Activated gamma-delta T cell treated with Interleukin-2 at 50 U/mL for 16 hours (primary cell): Measurements from ENCODE around the gene WARS2.
A peak's percentile ranks its signal among the peaks of the same experiment; 100 is the strongest.
"Not testable (repeated sequence)": the region's sequence is repeated elsewhere in the genome, so short reads cannot be mapped to it uniquely, and the experiment has no call there.

ENCODE experiments used
- DNase-seq: peaks from one replicate; pipeline ENCODE4 v3.0.0-alpha.2; 2020

Gene WARS2

DNA sequence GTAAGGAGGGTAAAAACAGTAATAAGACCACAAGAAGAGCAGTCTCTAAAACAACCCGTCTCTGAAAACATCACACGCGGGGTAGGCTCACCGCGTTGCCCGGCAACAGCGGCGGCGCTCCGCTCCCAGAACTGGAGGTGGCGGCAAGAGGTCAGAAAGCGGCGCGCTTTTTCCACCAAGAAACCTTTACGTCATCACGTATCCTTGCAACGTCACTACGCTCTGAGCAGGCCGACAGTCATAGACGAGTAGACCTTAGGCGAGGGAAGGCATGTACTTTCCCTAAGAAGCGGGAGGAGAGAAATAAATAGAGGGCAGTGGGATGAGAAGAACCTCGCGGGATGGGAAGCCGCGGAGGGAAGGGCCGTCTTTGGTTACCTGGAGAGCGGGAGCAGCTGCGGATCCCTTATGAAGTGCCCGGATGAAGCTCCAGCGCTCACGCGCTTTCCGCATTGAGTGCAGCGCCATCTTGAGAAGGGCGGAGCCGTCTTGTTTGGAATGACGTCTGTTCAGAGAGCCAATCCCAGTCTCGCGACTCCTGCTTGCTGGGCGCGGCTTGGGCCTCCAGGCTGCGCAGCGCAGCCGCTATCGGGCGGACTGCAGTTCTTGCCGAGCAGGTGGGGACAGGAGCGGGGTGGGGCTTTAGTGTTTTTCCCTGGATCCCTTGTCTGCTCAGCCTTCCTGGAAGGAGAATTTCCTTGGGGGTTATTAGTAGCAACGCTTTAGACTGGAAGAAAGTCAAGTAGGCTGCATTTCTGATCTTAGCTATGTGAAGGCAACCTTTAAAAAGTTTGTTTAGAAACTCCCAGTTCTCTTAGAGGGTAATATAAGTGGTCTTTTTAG, at the start of gene WARS2:
Gene WARS2 (minus strand): TSS at position 477 of the 843 bp plus-strand sequence. CDS start 9 bp downstream, at position 468.
- DNase-seq: peak; percentile 91

DNA sequence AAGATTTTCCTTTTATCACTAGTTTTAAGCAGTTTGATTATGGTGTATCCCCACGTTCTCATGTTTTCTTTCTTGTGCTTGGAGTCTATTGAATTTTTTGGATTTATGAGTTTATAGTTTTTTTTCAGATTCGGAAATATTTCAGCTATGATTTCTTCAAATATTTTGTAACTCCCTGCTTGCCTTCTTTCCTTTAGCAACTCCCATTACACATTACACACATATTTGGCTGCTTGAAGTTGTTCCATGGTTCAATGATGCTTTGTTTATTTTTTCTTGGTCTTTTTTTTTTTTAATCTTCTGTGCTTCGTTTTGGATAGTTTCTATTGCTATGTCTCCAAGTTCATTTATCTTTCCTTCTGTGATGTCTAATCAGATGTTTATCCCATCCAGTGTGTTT, 48.5 kb upstream of the WARS2 start:
- no peak for DNase-seq

DNA sequence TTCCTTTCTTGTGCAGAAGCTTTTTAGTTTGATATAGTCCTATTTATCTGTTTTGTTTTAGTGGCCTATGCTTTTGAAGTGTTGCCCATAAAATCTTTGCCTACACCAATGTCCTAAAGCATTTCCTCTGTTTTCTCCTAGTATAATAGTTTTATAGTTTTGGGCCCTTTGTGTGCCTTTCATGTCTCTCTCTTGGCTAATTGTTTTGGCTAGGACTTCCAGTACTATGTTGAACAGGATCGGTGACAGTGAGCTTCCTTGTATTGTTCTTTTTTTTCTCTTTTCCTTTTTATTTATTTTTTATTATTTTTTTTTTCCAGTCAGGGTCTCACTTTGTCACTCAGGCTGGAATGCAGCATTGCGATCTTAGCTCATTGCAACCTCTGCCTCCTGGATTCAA, 47.0 kb upstream of the WARS2 start:
- no peak for DNase-seq

DNA sequence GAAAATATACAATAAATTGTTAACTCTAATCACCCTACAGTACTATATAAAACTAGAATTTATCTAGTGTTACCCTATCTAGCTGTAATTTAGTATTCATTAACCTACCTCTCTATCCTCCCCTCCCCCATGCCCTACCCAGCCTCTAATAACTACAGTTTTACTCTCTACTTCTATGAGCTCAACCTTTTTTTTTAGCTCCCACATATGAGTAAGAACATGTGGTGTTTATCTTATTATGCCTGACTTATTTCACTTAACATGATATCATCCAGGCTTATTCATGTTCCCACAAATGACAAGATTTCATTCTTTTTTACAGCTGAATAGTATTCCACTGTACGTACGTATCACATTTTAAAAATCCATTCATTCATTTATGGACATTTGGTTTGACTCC, 46.0 kb upstream of the WARS2 start:
- no peak for DNase-seq

DNA sequence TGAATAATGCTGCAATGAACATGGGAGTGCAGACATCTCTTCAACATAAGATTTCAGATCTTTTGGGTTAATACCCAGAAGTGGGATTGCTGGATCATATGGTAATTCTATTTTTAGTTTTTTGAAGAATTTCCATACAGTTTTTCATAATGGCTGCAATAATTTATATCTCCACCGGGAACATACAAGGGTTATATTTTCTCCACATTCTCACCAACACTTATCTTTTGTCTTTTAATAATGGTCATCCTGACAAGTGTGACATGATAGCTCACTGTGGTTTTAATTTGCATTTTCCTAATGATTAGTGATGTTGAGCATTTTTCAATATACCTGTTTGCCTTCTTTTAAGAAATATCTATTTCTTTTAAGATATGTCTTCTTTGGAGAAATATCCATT, 44.5 kb upstream of the WARS2 start:
- DNase-seq: no peak

DNA sequence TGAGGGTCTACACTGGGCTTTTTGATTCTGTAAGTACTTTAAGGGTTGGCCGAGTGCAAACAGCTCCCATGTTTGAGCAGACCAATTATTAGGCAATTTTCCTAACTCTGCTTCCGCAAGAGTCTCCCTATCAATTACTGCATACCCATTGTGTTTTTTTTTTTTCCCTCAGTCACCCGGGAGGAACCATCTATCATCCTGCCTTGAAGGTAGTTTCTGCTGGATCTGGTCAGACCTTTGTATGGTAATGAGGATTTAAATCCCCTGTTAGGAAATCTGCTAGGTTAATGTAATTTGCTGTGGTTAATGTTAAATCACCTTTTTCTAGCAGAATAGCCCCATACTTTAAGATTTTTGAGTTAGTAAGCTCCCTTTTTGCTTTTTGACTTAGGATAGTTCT, 40.8 kb upstream of the WARS2 start:
- no peak for DNase-seq

DNA sequence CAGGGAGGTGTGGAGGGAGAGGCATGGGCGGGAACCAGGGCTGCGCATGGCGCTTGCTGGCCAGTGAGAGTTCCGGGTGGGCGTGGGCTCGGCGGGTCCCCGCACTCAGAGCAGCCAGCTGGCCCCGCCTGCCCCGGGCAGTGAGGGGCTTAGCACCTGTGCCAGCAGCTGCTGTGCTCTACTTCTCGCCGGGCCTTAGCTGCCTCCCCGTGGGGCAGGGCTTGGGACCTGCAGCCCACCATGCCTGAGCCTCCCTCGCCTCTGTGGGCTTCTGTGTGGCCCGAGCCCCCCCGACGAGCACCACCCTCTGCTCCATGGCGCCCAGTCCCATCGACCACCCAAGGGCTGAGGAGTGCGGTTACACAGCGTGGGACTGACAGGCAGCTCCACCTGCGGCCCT, 38.6 kb upstream of the WARS2 start:
- no peak for DNase-seq

DNA sequence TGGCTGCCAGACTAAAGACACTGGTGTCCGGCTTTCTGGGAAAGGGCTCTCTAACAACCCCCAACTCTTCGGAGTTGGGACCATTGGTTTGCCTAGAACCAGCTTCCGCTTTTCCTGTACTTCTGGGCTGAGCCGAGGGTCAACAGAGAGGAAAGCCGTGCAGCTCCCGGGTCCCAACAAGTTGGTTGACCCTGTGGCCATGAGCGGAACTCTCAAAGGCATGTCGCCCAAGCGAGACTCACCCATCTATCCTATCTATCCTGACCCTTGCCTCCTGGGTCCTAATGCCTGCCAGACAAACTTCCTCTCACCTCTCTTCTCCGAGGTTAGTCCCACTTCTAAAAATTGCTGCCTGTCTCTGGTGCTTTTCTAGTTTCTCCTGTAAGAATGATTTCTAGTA, 32.5 kb upstream of the WARS2 start:
- not testable (repeated sequence) for DNase-seq

DNA sequence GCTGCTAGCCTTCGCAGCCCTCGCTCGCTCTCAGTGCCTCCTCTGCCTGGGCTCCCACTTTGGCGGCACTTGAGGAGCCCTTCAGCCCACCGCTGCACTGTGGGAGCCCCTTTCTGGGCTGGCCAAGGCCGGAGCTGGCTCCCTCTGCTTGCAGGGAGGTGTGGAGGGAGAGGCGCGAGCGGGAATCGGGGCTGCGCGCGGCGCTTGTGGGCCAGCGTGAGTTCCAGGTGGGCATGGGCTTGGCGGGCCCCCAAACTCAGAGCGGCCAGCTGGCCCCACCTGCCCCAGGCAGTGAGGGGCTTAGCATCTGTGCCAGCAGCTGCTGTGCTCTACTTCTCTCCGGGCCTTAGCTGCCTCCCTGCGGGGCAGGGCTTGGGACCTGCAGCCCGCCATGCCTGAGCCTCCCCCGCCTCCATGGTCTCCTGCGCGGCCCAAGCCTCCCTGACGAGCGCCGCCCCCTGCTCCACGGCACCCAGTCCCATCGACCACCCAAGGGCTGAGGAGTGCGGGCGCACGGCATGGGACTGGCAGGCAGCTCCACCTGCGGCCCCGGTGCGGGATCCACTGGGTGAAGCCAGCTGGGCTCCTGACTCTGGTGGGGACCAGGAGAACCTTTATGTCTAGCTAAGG, 31.0 kb upstream of the WARS2 start:
- DNase-seq: not testable (repeated sequence)

DNA sequence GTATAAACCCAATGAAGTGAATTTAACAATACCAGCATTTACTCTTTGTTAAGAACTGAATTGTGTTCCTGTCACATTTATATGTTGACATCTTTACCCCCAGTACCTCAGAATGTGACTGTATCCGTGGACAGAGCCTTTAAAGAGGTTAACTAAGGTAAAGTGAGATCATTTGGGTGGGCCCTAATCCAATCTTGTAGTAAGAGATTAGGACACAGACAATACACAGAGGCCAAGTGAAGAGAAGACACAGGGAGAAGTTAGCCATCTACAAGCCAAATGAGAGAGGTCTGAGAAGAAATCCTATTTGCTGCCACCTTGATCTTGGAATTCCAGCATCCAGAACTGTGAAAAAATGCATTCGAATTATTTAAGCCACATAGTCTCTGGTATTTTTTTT, 22.9 kb upstream of the WARS2 start:
- DNase-seq: no peak

DNA sequence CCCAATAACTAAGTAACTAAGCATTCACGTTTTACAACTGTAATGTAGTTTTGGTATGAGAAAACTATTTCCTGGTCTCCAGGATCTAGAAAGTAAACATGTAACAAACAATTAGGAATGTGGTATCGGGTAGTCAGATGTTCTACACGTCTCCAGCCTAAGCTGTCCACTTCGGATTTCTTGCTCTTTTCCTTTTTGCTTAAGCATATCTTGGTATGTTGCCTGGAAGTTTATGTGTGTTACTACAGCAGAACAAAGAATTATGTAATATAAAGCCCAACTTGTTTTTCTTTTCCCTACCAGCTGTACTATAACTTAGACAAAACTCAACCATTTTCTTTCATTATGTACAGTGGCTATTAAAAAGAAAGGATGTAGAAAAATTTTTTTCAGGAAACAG, 20.4 kb upstream of the WARS2 start:
- no peak for DNase-seq

DNA sequence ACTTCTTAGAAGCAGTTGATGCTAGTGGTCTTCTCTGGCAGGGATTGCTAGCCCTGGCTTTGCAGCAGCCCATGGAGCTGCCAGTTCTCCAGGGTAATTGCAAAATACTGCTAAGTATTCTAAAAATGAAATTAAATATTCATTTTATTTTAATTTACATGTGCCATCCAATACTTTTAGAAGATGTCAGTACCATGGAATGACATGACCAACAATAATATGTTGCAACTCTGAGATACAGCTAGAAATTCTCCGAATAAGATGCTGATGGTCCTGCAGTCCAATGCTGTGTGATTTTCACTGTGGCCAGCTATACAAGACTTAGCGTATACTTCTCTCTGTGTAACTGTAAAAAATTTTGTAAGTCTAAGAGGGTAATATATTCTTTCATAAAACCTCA, 20.0 kb upstream of the WARS2 start:
- no peak for DNase-seq

DNA sequence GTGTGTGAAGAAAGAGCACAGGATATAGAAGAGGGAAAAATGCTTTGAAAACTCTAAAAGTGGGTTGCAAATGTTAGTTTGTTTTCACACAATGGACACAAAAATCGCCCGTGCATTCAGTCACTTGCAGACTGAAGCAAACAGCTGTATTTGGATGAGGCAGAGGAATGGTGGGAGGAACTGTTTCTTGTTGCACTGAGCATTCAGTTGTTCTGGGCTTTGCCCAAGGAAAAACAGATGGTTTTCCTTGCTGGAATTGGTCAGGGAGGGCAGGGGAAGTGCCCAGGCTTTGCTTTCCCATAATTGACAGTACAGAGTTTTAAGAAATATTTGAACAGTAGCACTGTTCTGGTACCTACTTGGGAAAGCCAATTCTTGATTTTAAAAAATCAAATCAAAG, 19.5 kb upstream of the WARS2 start:
- no peak for DNase-seq

DNA sequence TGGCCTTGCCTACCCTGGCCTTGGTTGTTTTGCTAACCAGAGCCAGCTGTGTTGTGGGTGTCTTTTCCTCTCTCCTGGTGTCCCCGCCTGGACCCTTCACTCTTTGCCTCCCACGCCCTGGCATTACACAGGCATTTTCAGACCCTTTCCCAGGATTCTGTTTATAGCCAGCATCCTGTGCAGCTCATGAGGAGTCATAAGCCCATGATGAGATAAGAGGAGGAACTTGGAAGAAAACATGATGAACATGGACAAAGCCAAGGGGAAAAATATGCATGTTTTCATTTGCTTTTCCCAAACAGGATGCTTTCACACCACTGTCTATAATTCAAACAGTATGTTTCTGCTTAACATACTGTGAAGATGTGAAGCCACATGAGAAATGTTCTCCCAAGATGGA, 18.7 kb upstream of the WARS2 start:
- no peak for DNase-seq

DNA sequence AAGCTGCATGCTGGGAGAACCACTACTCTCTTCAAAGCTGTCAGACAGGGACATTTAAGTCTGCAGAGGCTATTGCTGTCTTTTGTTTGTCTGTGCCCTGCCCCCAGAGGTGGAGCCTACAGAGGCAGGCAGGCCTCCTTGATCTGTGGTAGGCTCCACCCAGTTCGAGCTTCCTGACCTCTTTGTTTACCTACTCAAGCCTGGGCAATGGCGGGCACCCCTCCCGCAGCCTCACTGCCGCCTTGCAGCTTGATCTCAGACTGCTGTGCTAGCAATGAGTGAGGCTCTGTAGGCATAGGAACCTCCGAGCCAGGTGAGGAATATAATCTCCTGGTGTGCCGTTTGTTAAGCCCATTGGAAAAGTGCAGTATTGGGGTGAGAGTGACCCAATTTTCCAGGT, 16.3 kb upstream of the WARS2 start:
- DNase-seq: not testable (repeated sequence)

DNA sequence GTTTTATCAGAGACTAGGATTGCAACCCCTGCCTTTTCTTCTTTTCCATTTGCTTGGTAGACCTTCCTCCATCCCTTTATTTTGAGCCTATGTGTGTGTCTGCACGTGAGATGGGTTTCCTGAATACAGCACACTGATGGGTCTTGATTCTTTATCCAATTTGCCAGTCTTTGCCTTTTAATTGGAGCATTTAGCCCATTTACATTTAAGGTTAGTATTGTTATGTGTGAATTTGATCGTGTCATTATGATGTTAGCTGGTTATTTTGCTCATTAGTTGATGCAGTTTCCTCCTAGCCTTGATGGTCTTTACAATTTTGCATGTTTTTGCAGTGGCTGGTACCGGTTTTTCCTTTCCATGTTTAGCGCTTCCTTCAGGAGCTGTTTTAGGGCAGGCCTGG, 14.6 kb upstream of the WARS2 start:
- not testable (repeated sequence) for DNase-seq

DNA sequence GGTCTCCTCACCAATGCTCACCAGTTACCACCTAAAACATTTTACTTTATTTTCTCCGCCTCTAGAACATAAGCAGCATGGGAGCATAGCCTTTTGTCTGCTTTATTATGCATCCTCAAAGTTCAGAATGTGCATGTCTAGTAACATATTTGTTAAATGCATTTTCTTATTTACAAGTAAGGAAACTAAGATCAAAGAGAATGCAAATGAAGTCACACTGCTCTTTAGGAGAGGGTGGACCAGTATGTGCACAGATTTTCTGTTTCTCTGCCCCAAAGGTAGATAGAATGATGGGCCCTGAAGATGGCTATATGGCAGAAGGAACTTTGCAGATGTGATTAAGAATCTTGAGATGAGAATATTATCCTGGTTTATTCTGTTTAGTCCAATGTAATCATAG, 9.7 kb upstream of the WARS2 start:
- no peak for DNase-seq

DNA sequence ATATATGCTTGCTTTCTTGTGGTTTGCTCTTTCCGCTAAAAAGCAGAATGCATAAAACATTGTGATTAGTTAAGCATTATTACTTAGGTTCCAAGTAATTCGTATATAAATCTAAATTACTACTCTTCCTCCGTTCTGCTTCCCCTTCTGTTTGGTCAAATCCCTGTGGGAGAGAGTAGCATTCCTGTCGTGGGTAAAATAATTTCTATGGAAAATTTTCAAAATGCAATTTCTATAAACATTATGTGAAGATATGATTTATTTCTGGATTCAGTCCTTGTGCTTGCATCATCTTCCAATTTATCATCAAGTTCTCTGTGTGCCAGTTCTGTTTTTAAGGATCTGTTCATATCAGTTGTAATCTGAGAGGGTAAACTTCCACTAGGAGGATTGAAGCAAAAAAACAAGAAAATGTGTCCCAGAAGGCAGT, 7.2 kb upstream of the WARS2 start:
- DNase-seq: no peak

DNA sequence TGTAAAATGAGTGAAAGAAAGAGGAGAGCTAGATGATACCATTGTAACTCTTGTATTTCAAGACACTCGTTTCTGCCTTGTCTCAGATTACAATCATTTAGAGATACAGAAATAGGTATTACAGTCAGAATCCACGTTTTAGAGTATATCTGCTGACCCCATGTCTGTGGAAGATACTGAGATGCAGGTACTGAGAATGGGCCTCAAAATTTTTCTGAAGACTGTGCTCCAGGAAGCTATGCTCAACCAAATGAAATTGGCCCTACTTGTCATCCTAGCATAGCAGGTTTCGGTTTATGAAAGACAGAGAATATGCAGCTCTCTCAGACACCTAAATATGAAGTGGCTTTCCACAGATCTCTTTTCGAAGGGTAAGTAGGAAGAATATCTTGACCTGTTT, 6.0 kb upstream of the WARS2 start:
- DNase-seq: no peak

DNA sequence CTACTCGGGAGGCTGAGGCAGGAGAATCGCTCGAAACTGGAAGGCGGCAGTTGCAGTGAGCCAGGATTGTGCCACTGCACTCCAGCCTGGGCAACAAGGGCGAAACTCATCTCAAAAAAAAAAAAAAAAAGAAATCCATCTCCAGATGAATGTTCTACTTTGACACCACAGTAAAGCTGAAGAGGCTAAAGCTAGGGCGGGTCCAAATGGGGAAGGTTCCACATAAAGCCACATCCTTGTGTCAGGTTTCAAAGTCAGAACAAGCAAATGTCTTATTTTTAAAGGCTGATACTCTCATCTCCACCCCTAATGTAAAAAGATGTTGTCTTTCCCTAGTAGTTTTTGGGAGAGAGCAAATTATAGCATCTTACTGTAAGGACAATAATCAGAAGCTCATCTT, 4.4 kb upstream of the WARS2 start:
- DNase-seq: no peak

DNA sequence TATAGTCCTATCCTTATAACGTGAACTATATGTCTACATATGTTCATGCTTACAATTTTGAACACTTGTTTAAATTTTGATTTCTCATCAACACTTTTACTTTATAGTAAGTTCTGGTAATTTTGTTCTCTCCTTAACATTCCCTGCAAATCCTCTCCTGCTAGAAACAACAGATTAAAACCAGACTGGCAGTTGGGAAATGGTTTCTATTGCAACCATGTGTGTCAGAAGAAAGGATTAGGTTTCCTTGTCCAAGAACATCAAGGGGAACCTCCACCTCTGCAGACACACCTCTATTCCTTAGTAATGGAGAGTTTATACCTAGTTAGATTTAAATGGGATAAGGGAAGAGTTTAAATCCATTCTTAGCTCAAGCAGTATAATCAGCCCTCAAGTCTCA, 3.3 kb upstream of the WARS2 start:
- DNase-seq: no peak

DNA sequence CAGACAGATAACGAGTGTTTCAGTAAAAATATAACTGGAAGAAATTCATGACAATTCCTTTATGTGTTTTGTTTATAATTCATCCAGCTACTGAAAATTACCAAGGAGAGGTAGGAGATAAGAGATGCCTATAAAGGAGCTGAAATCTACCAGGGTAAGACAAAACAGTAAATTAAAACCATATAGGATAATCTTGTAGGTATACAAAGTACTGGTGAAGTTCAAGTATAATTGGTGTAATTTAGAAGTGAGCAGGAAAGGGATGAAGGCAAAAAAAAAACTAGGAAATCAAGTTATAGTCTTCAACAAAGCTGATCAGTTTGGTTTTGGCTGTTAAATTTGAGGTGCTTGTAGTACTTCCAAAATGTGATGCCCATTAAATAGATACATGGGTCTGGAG, 1.2 kb upstream of the WARS2 start:
- DNase-seq: no peak

DNA sequence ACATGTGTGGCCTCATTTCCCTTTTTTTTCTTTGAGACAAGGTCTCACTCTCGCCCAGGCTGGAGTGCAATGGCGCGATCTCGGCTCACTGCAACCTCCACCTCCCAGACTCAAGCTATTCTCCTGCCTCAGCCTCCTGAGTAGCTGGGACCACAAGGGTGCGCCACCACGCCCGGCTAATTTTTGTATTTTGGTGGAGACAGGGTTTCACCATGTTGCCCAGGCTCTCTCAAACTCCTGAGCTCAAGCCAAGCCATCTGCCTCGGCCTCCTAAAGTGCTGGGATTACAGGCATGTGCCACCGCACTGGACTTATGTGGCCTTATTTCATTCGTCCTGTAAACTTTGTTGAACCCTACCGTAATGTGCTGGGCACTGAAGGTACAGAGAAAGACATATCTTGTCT, 569 bp upstream of the WARS2 start:
- no peak for DNase-seq

DNA sequence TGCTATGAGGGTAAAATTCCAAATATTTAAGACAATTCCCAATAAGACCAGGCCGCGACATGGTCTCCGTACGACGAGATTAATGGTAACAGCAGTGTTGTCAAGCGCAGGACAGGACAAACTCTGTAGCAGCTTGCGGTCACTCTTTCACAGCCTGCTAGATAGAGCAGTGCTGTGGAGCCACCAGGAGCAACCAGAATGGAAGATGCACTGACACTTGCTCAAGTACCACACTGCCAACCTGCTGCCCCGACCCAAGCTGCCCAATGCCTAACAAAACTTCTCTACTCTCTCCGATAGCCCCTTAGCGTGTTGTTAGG, 636 bp downstream of the WARS2 start:
- no peak for DNase-seq

DNA sequence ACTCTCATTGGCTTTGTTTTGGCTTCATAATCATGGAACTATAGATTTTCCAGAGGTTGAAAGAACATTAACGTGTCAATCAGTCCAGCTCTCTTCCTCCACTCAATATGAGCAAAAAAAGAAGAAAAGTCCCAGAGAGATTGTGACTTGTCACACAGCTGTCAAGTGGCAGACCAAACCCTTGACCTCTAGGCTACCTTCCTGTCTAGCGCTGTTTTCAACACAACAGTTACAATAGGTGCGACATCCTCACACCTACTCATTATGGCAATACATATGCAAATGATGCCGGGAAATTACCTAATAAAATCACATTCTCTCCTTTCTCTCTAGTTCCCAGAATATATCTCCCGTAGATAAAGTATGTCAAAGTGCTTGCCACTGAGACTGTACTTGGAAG, 1.1 kb downstream of the WARS2 start:
- peak; percentile 29 for DNase-seq
